ENCODE data around the gene HMCN2.

HMCN2 gene

GRCh38 chr9:130482463-130482862, 216.9 kb downstream of the HMCN2 start:
- no peak overlapping the region for H3K4me3 ChIP-seq (ENCODE audit: low read length)
- DNase-seq (ENCODE audit: low read depth), result no peak
- TF ChIP-seq CTCF (IDR thresholded peaks at IDR 0.05; ENCODE audit: insufficient read depth, low read depth, low read length, missing control alignments), result no peak

- DNase-seq (ENCODE audit: low read depth), result no peak
- no peak for TF ChIP-seq CTCF (IDR thresholded peaks at IDR 0.05; ENCODE audit: insufficient read depth, low read depth, low read length, missing control alignments)
- no peak overlapping the region for H3K4me3 ChIP-seq (ENCODE audit: low read length)
Observed at GRCh38 chr9:130483371-130483971, 217.9 kb downstream of the HMCN2 start.

All from epithelial cell of esophagus (primary cell).